H9 (cell line): ENCODE results near the gene UCP2. TPM values are rescaled to one million over a fixed set of nuclear protein-coding genes. Genes with fewer than 3 reads are reported as not detected.

Source experiments
- DNase-seq: peaks from one replicate; pipeline ENCODE4 v3.0.0-alpha.2; 2017
- H2AFZ ChIP-seq: one replicate; pipeline ENCODE4 v1.6.1; 2013; ENCODE audit warnings: mild to moderate bottlenecking, low read length, control low read depth, moderate library complexity
- H2AK5ac ChIP-seq: 2 replicates; pipeline ENCODE4 v1.6.1; 2013; ENCODE audit warnings: low read length, control low read depth, mixed read lengths; ENCODE audit not compliant: insufficient read length
- H2BK120ac ChIP-seq: one replicate; pipeline ENCODE4 v1.6.1; 2013; ENCODE audit warnings: low read depth, mild to moderate bottlenecking, low read length, control low read depth, inconsistent platforms; ENCODE audit not compliant: poor library complexity, severe bottlenecking
- H2BK12ac ChIP-seq: 2 replicates; pipeline ENCODE4 v1.6.1; 2013; ENCODE audit warnings: low read length, control low read depth, mixed read lengths, low read depth; ENCODE audit not compliant: insufficient read length
- H2BK15ac ChIP-seq: 2 replicates; pipeline ENCODE4 v1.6.1; 2013; ENCODE audit warnings: low read depth, low read length, control low read depth
- H2BK20ac ChIP-seq: one replicate; pipeline ENCODE4 v1.6.1; 2013; ENCODE audit warnings: low read depth, mild to moderate bottlenecking, low read length, control low read depth, inconsistent platforms; ENCODE audit not compliant: poor library complexity, severe bottlenecking
- H2BK5ac ChIP-seq: 2 replicates; pipeline ENCODE4 v1.6.1; 2013; ENCODE audit warnings: low read length, control low read depth, mixed read lengths; ENCODE audit not compliant: insufficient read length
- H3K14ac ChIP-seq: 2 replicates; pipeline ENCODE4 v1.6.1; 2013; ENCODE audit warnings: low read length, control low read depth; ENCODE audit not compliant: insufficient read depth
- H3K18ac ChIP-seq: 2 replicates; pipeline ENCODE4 v1.6.1; 2013; ENCODE audit warnings: low read depth, mild to moderate bottlenecking, mixed read lengths, low read length, control low read depth; ENCODE audit not compliant: insufficient read length
- H3K23ac ChIP-seq: 2 replicates; pipeline ENCODE4 v1.6.1; 2013; ENCODE audit warnings: low read length, control low read depth, mixed read lengths, low read depth; ENCODE audit not compliant: insufficient read length
- H3K23me2 ChIP-seq: 2 replicates; pipeline ENCODE4 v1.6.1; 2013; ENCODE audit warnings: low read depth, mild to moderate bottlenecking, mixed read lengths, low read length, control low read depth; ENCODE audit not compliant: insufficient read length, poor library complexity, severe bottlenecking
- H3K27ac ChIP-seq: 2 replicates; pipeline ENCODE4 v1.5.1; 2013; ENCODE audit warnings: low read length, control low read depth, mixed read lengths, low read depth; ENCODE audit not compliant: insufficient read length
- H3K27me3 ChIP-seq: 2 replicates; pipeline ENCODE4 v1.6.1; 2013; ENCODE audit warnings: low read length, control low read depth, inconsistent platforms; ENCODE audit not compliant: insufficient read depth
- H3K4ac ChIP-seq: 2 replicates; pipeline ENCODE4 v1.6.1; 2013; ENCODE audit warnings: low read depth, mild to moderate bottlenecking, control low read depth, inconsistent platforms, low read length, moderate library complexity
- H3K4me1 ChIP-seq: 2 replicates; pipeline ENCODE4 v1.6.1; 2013; ENCODE audit warnings: low read length, control low read depth, inconsistent platforms; ENCODE audit not compliant: insufficient read depth
- H3K4me2 ChIP-seq: 2 replicates; pipeline ENCODE4 v1.6.1; 2013; ENCODE audit warnings: low read length, control low read depth, mixed read lengths; ENCODE audit not compliant: insufficient read length, insufficient read depth
- H3K56ac ChIP-seq: 2 replicates; pipeline ENCODE4 v1.6.1; 2013; ENCODE audit warnings: low read depth, mild to moderate bottlenecking, mixed read lengths, low read length, control low read depth; ENCODE audit not compliant: insufficient read length
- H3K79me1 ChIP-seq: 2 replicates; pipeline ENCODE4 v1.6.1; 2013; ENCODE audit warnings: low read depth, mild to moderate bottlenecking, moderate library complexity, low read length, control low read depth, inconsistent platforms; ENCODE audit not compliant: insufficient read depth, poor library complexity, severe bottlenecking
- H3K79me2 ChIP-seq: 2 replicates; pipeline ENCODE4 v1.6.1; 2013; ENCODE audit warnings: low read length, control low read depth, inconsistent platforms; ENCODE audit not compliant: insufficient read depth
- H3K9ac ChIP-seq: 2 replicates; pipeline ENCODE4 v1.6.1; 2013; ENCODE audit warnings: low read length, control low read depth, mixed read lengths; ENCODE audit not compliant: insufficient read length; ENCODE audit errors: extremely low read depth
- H3K9me3 ChIP-seq: one replicate; pipeline ENCODE4 v1.6.1; 2013; ENCODE audit warnings: low read depth, low read length, inconsistent platforms; ENCODE audit not compliant: control insufficient read depth
- H3T11ph ChIP-seq: one replicate; pipeline ENCODE4 v1.6.1; 2013; ENCODE audit warnings: mild to moderate bottlenecking, low read length, control low read depth, inconsistent platforms
- H4K20me1 ChIP-seq: one replicate; pipeline ENCODE4 v1.6.1; 2013; ENCODE audit not compliant: control insufficient read depth, insufficient read length, insufficient read depth
- H4K5ac ChIP-seq: 2 replicates; pipeline ENCODE4 v1.6.1; 2013; ENCODE audit warnings: low read depth, mild to moderate bottlenecking, mixed read lengths, low read length, control low read depth; ENCODE audit not compliant: insufficient read length
- H4K8ac ChIP-seq: replicated peaks from 2 replicates; pipeline ENCODE4 v1.6.1; 2013; ENCODE audit warnings: low read length, control low read depth, mixed read lengths, low read depth; ENCODE audit not compliant: insufficient read length
- H4K91ac ChIP-seq: 2 replicates; pipeline ENCODE4 v1.6.1; 2013; ENCODE audit warnings: low read depth, mild to moderate bottlenecking, moderate library complexity, mixed read lengths, low read length, control low read depth; ENCODE audit not compliant: insufficient read length
- H3K27ac Mint-ChIP-seq, 3 experiments: 2 replicates in 2 of 3; 3 replicates in 1 of 3; pipeline ENCODE4 v1.8.0; 2020 to 2021; ENCODE audit warnings: mixed read lengths in 3 of 3, mild to moderate bottlenecking in 1 of 3, moderate library complexity in 1 of 3
- H3K27me3 Mint-ChIP-seq: 2 replicates; pipeline ENCODE4 v1.8.0; 2021; ENCODE audit warnings: low read depth, mild to moderate bottlenecking, moderate library complexity, mixed read lengths
- H3K36me3 Mint-ChIP-seq, 3 experiments: 2 replicates in 2 of 3; 3 replicates in 1 of 3; pipeline ENCODE4 v1.8.0; 2020 to 2021; ENCODE audit warnings: low read depth in 3 of 3, mixed read lengths in 3 of 3; ENCODE audit not compliant: insufficient read depth in 1 of 3
- H3K4me1 Mint-ChIP-seq, 2 experiments: 2 replicates each; pipeline ENCODE4 v1.8.0; 2020; ENCODE audit warnings: mixed read lengths in 2 of 2
- H3K4me3 Mint-ChIP-seq, 2 experiments: 2 replicates in 1 of 2; 3 replicates in 1 of 2; pipeline ENCODE4 v1.8.0; 2020 to 2021; ENCODE audit warnings: mild to moderate bottlenecking in 2 of 2, mixed read lengths in 2 of 2, moderate library complexity in 1 of 2
- H3K9me3 Mint-ChIP-seq, 2 experiments: 2 replicates in 1 of 2; 3 replicates in 1 of 2; pipeline ENCODE4 v1.8.0; 2020; ENCODE audit warnings: mild to moderate bottlenecking in 2 of 2, mixed read lengths in 2 of 2, moderate library complexity in 1 of 2
- CTCF ChIP-seq: fragments of 200-600 bp; sonication (generic); conservative IDR thresholded peaks from 3 replicates; pipeline ENCODE4 v1.8.0; 2021; ENCODE audit warnings: antibody characterized with exemption, mild to moderate bottlenecking
- WGBS: extraction: QIAGEN DNeasy Blood & Tissue Kit; methylation state at CpG from one replicate; pipeline ENCODE4 v1.1.7; 2013; ENCODE audit warnings: missing lambda C conversion rate, low lambda C conversion rate, mixed read lengths; ENCODE audit not compliant: insufficient read length; ENCODE audit errors: extremely low coverage; 5-methylcytosine and 5-hydroxymethylcytosine counted together
- total RNA-seq: library from RNA; stranded (reverse); gene quantifications from 2 replicates; pipeline ENCODE4 v1.2.1, GENCODE V29; 2021

Gene UCP2
- total RNA-seq, 1 experiment from 2014 or later, result 62.1 TPM

- Mint-ChIP-seq H3K4me3 (no peak overlapping the region), H3K27ac (no peak overlapping the region; a peak in 1 of 7 replicates), H3K27me3 (peaks cover 4% of the 10 kb centered on the region; the same call in 1 of the 2 replicates), H3K36me3 (no peaks in the 10 kb centered on the region), H3K9me3 (peaks cover 0 to 2% of the 10 kb centered on the region in 2 experiments; a peak in 1 of 5 replicates), H3K4me1 (peaks cover 6 to 14% of the 10 kb centered on the region in 2 experiments)
- H3K14ac ChIP-seq, result no peak overlapping the region
- H4K91ac ChIP-seq, result no peak overlapping the region
- DNase-seq, result no peak
- H3K27ac ChIP-seq, result no peak overlapping the region
- H3K23ac ChIP-seq, result no peak overlapping the region
- no peak for TF ChIP-seq CTCF
- no peak overlapping the region for H4K5ac ChIP-seq
- H3K4me1 ChIP-seq, result no peaks in the 10 kb centered on the region
- H3K23me2 ChIP-seq, result no peaks in the 10 kb centered on the region
- no peaks in the 10 kb centered on the region for H3K79me1 ChIP-seq
- no peak overlapping the region for H3K4me2 ChIP-seq
- no peak overlapping the region for H2AFZ ChIP-seq
- no peak overlapping the region for H2BK120ac ChIP-seq
- WGBS, result no CpG with 5 or more reads among the region's 7 CpGs
- no peak overlapping the region for H3K4ac ChIP-seq
- H4K20me1 ChIP-seq, result no peaks in the 10 kb centered on the region
- H3K18ac ChIP-seq, result no peak overlapping the region
- no peak overlapping the region for H4K8ac ChIP-seq
- H3K27me3 ChIP-seq, result no peaks in the 10 kb centered on the region
- no peak overlapping the region for H2BK5ac ChIP-seq
- H3K79me2 ChIP-seq, result no peaks in the 10 kb centered on the region
- no peak overlapping the region for H3K56ac ChIP-seq
- no peak overlapping the region for H2BK12ac ChIP-seq
- H3T11ph ChIP-seq, result no peak overlapping the region
- H3K9me3 ChIP-seq, result no peaks in the 10 kb centered on the region
- H2BK20ac ChIP-seq, result no peak overlapping the region
- H3K9ac ChIP-seq, result no peak overlapping the region
- no peak overlapping the region for H2BK15ac ChIP-seq
- H2AK5ac ChIP-seq, result no peak overlapping the region
Observed at GRCh38 chr11:73962101-73962705, 20.4 kb downstream of the UCP2 start.
